ENCODE data around the gene C5orf34. TPM values are rescaled to one million over a fixed set of nuclear protein-coding genes. Genes with fewer than 3 reads are reported as not detected.

Gene C5orf34
- total RNA-seq, 1 experiment from 2014 or later: 16.3 TPM

- H3F3A ChIP-seq (ENCODE audit: low read length, unreplicated experiment): no peaks in the 10 kb centered on the region
- peak overlapping the region; percentile 78 for H3K4me3 ChIP-seq (ENCODE audit: low read length)
- peaks cover 15% of the 10 kb centered on the region for H3K4me1 ChIP-seq (ENCODE audit: insufficient read depth, low read length)
- TSS peak; percentile 49 for BruUV-seq (replicated peaks)
- H2AFZ ChIP-seq (ENCODE audit: low read length): peak overlapping the region; percentile 89
- ChIA-PET CTCF (interaction anchor here (0.7 kb wide), 1 partner anchor 85 kb away, joined by 4 read pairs; no protein-coding TSS in a partner anchor), POLR2A (ENCODE audit: unreplicated experiment) (no interaction called here)
- H3K79me2 ChIP-seq (ENCODE audit: low read length): peaks cover 26% of the 10 kb centered on the region
- peak overlapping the region; percentile 89 for H3K9ac ChIP-seq (ENCODE audit: low read length)
- peak overlapping the region; percentile 82 for H3K4me2 ChIP-seq (ENCODE audit: low read length)
- peak overlapping the region; percentile 69; the same call in 1 of the 2 replicates for H3K27ac ChIP-seq (ENCODE audit: low read length)
- no peaks in the 10 kb centered on the region for H3K36me3 ChIP-seq (ENCODE audit: low read depth, low read length)
- H3K9me3 ChIP-seq (ENCODE audit: low read length): no peaks in the 10 kb centered on the region
- no peaks in the 10 kb centered on the region for H3K9me2 ChIP-seq (replicated peaks; ENCODE audit: low read length)
- no peaks in the 10 kb centered on the region for H3K27me3 ChIP-seq (ENCODE audit: low read length)
- TF ChIP-seq CTCF (conservative IDR thresholded peaks at IDR 0.05; ENCODE audit: low read depth, low read length) (no peak), EZH2phosphoT487 (IDR thresholded peaks at IDR 0.05; ENCODE audit: borderline replicate concordance, low read length) (no peak), EZH2 (IDR thresholded peaks at IDR 0.05; ENCODE audit: low read length, unreplicated experiment) (no peak)
- intact Hi-C loops (cut with micrococcal nuclease): loop anchor here (1.0 to 10.0 kb wide), 4 partner anchors 75 to 440 kb away; partner anchors contain the start of genes ANXA2R and PAIP1
- no peak for ATAC-seq
- H4K20me1 ChIP-seq (ENCODE audit: low read length): no peaks in the 10 kb centered on the region
- DNase-seq: peak; percentile 50
Observed at GRCh38 chr5:43482490-43483297, 32.3 kb downstream of the C5orf34 start.

GRCh38 chr5:43469671-43470391 is 45.1 kb downstream of the C5orf34 start:
- H3K9me2 ChIP-seq (replicated peaks; ENCODE audit: low read length): no peaks in the 10 kb centered on the region
- POLR2A ChIA-PET (ENCODE audit: unreplicated experiment): interaction anchor here (0.6 kb wide), 1 partner anchor 14 kb away, joined by 3 read pairs; no protein-coding TSS in a partner anchor

More at GRCh38 chr5:43469671-43470391, 45.1 kb downstream of the C5orf34 start:
- ATAC-seq (no peak), DNase-seq (peak; percentile 24)
- H3K27me3 ChIP-seq (ENCODE audit: low read length): no peaks in the 10 kb centered on the region
- no TSS peak for BruUV-seq (replicated peaks)
- H3K4me3 ChIP-seq (ENCODE audit: low read length): no peak overlapping the region
- CTCF ChIA-PET: interaction anchor here (0.7 kb wide), 1 partner anchor 11 kb away, joined by 3 read pairs; no protein-coding TSS in a partner anchor
- no peaks in the 10 kb centered on the region for H3K79me2 ChIP-seq (ENCODE audit: low read length)
- no peak overlapping the region for H3K4me2 ChIP-seq (ENCODE audit: low read length)
- peak; percentile 45; the same call in 1 of the 2 replicates for TF ChIP-seq CTCF (conservative IDR thresholded peaks at IDR 0.05; ENCODE audit: low read depth, low read length)
- TF ChIP-seq EZH2 (IDR thresholded peaks at IDR 0.05; ENCODE audit: low read length, unreplicated experiment): no peak
- intact Hi-C loops (cut with micrococcal nuclease): no loop called here
- H3K27ac ChIP-seq (ENCODE audit: low read length): no peak overlapping the region
- H3K9ac ChIP-seq (ENCODE audit: low read length): no peak overlapping the region
- H4K20me1 ChIP-seq (ENCODE audit: low read length): no peaks in the 10 kb centered on the region
- no peaks in the 10 kb centered on the region for H3F3A ChIP-seq (ENCODE audit: low read length, unreplicated experiment)
- H3K9me3 ChIP-seq (ENCODE audit: low read length): peaks cover 7% of the 10 kb centered on the region; the same call in 1 of the 2 replicates
- H3K4me1 ChIP-seq (ENCODE audit: insufficient read depth, low read length): no peaks in the 10 kb centered on the region
- H3K36me3 ChIP-seq (ENCODE audit: low read depth, low read length): peaks cover 17% of the 10 kb centered on the region
- no peak overlapping the region for H2AFZ ChIP-seq (ENCODE audit: low read length)

Measured in PC-3 (cell line).